ENCODE measurements around the gene ANKH.
A peak's percentile ranks its signal among the peaks of the same experiment; 100 is the strongest.

The ANKH gene

DNA sequence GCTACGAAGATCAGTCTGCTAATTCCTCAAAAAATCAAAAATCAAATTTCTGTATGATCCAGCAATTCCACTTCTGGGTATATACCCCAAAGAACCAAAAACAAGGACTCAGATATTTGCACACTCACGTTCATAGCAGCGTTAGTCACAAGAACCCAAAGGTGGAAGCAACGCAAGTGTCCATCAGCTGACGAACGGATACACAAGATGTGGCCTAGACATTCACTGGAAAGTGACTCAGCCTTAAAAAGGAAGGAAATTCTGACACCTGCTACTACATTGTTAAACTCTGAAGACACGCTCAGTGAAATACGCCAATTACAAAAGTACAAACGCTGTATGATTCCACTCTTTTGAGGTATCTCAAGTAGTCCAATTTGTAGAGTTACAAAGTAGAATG, 113.7 kb downstream of the ANKH start:
- no peak for DNase-seq

GRCh38 chr5:14756478-14756877, 115.1 kb downstream of the ANKH start:
- DNase-seq, result peak; percentile 86

GRCh38 chr5:14753947-14754346, 117.6 kb downstream of the ANKH start:
- peak; percentile 18 for DNase-seq

DNA sequence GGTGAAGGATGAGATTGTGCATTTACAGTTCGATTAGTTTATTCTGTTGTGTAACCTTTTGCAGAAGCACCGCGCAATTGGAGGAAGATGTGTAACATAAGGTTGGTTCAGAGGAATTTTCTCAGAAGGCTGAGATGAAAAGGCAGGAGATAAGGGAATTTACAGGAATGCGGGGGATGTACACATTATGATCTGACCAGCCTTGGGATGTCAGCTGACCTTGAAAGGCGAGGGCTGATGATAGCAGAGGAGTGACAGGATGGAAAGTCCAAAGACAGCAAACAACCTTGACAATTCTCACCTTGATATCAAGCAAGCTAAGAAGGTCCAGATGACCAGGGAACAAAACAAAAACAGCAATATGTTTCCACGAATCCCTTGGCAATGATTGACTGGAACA, 118.3 kb downstream of the ANKH start:
- no peak for DNase-seq

- no peak for DNase-seq
These were observed 119.0 kb downstream of the ANKH start for GRCh38 chr5:14752497-14753071.

- no peak for DNase-seq
These were observed 120.9 kb downstream of the ANKH start for GRCh38 chr5:14750712-14751111.

DNA sequence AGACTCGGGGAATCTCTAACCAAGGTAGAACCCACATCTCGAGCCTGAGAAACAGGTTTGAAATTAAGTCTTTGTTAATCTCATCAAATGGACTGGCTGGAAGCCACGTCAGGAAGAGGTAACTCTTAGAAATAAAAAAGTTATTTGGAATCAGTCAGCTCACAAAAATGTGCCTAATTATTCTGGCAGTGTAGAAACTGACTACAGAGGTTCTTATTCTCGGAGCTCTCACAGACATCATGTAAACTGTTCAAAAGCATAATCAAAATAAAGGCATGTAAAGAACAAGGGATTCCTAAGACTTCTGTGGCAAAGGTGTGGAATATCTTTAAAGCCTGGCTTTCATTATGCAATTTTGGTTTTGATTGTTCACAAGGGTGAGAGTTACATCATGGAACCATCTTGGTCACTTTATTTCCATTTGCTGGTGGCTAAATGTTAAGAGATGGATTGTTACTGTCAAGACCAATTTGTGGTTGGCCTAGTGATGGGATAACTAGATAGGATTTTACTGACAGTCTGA, 121.9 kb downstream of the ANKH start:
- no peak for DNase-seq

DNA sequence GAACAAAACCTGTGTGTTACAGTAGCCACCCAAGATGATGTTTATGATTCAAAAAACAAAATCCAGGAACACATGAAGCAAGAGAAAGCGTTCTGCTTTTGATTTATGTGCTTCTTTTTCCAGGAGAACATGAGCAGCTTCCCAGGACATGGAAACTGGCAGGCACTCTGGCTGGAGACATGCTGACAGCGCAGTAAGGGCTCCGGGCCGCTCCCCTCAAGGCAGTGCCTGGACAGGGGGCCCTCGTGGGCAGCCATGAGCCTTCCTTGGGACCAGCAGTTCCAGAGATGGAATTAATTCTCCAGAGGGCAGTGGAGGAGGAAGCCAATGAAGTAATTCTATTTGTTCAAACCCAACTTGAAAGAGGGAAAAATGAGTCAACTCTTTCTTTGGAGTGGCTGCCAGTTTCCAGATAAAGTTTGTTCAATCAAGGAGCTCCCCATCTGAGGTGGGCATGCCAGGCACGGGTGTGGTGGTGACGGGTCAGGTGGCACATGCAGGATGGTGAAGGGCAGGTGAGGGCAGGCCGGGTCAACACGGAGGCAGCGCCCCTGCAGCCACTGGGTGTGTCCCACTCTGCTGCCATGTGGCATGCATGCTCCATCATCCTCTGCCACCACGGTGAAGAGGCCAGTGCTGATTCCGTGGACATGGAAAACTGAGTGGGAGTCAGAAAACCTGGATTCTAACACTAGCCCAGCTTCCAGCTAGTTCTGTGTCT, 123.2 kb downstream of the ANKH start:
- no peak for DNase-seq

GRCh38 chr5:14745753-14746152, 125.8 kb downstream of the ANKH start:
- no peak for DNase-seq

DNA sequence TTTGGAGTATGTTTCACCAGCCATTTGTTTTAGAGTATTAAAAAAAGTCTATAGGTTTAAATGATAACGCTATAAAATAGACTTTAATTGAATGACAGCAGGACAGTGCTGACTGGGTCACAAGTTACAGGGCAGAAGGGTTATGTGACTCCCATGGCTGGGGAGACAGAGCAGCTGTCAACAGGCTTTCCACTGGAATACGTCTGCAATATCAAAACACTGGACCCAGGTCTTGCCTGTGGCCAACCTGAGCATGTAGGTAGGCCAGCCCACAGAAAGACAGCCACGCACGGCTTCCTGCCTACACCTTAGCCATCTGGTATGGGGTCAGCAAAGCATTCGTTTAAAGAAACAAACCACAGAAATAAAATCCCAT, 126.4 kb downstream of the ANKH start:
- DNase-seq, result no peak

- DNase-seq, result no peak
These were observed 127.0 kb downstream of the ANKH start for GRCh38 chr5:14744296-14745187.

DNA sequence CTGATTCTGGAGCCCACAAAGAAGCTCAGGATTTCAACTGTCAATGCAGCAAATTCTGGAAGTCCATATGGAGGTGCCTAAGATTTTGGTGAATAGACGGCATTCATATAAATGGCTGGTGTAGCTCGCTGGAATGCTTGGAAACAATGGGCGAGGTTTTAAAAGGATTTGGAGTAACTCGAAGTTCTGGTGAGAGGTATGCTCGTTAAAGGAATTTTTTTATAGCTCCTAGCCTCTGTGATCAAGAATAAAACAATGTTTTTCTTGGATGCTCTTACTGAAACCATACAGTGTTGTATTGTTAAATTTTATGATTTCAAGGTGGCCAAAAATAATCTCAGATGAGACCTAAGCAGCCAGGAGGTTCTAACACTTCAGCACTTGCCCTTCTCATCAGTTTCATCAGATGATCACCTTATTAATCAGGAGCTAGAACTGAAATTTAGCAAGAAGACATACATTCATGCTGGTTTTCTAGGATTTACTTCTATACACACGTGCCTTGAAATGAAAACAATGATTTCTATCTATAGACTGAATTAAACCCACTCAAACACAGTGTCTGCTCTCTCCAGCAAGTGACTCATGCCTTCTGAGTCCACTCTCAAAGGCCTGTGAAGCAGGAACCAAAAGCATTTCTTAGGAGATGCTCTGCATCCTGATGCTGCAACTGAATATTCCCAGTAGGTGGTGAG, 127.8 kb downstream of the ANKH start:
- DNase-seq, result no peak

- DNase-seq, result peak; percentile 86
These were observed 129.1 kb downstream of the ANKH start for GRCh38 chr5:14742498-14742897.

GRCh38 chr5:14741801-14742440, 129.7 kb downstream of the ANKH start:
- DNase-seq, result peak; percentile 75

- DNase-seq, result no peak
These were observed 130.4 kb downstream of the ANKH start for GRCh38 chr5:14741131-14741530.

DNA sequence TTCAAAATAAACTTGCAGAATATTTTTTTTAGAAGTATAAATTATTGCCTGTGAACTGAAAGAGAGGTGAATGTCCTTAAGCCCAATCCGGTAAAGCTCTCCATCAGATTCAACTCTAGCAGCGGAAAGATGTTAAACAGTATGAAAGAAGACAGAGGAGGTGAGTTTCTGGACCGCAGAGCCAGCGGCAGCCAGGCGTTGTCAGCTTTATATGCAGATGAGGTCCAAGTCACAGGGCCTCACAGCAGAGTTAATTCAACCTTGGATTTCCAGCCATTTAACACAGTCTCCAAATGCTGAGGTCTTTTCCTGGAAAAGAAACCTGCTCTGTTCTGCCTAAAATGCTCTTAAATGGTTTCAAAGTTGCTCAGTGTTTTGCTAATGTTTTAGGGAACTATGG, 131.6 kb downstream of the ANKH start:
- DNase-seq, result no peak

DNA sequence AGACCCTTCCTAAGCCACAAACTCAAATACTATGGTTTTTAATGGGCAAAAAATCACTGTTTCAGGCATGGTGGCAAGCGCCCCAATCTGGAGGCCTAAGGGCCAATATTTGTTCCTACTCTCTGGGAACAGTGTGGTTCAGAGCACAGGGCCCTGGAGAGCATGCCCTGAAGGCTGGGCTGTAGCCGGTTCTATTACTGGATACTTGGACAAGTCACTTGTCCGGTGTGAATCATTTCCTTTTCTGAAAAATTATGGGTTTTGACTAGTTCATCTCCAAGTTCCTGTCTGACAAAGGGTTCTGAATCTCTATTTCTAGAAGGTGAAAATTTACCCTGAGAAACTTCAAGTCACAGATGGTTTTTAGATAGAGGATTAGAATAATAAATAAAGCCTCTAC, 132.0 kb downstream of the ANKH start:
- no peak for DNase-seq

DNA sequence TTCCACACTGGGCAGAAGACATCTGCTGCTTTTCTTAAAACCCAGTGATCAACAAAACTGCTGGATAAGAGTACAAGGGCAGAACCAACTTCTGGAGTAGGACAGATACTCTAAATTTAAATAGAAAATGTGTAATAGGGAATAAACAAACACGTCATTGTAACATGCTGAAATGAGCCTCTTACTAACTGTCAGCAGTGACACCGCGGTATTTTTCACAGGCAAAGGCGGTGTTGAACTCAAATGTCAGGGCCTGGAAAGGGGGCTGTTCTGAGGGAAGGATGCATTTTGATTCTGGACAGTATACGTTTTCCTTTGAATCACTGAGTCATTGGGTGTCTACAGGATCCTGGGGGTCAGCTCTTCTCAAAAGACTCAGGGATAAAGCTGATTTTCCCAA, 133.5 kb downstream of the ANKH start:
- DNase-seq, result no peak

- no peak for DNase-seq
These were observed 134.3 kb downstream of the ANKH start for GRCh38 chr5:14737291-14737690.

GRCh38 chr5:14735944-14736343, 135.6 kb downstream of the ANKH start:
- DNase-seq, result no peak

DNA sequence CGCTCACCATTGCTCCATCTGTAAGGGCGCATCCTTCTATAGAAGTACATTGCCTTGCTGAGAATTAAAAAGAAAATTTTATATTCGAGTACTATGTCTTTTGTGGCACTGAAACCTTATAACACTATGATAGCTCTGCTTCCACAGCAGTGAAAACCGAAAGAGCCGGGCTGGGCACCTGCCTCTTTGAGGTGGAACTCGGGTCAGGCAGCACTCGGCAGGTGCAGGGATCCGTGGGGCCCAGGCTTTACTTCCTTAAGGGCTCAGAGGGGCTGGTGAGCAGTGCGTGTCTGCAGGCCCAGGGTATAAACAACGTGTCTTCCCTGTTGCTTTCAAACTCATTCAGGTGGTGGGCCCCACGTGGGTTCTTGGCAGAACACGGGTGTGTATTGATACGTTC, 137.2 kb downstream of the ANKH start:
- no peak for DNase-seq

- DNase-seq, result no peak
These were observed 137.9 kb downstream of the ANKH start for GRCh38 chr5:14733661-14734060.

GRCh38 chr5:14732991-14733390, 138.6 kb downstream of the ANKH start:
- DNase-seq, result peak; percentile 70

Measured in NCI-H69 (cell line).